ENCODE data around the gene ST6GALNAC3. TPM values are rescaled to one million over a fixed set of nuclear protein-coding genes. Genes with fewer than 3 reads are reported as not detected.
"Not testable (repeated sequence)": the region's sequence is repeated elsewhere in the genome, so short reads cannot be mapped to it uniquely, and the experiment has no call there.

ST6GALNAC3 gene
- polyA plus RNA-seq, 1 experiment, result 0.05 TPM

DNA sequence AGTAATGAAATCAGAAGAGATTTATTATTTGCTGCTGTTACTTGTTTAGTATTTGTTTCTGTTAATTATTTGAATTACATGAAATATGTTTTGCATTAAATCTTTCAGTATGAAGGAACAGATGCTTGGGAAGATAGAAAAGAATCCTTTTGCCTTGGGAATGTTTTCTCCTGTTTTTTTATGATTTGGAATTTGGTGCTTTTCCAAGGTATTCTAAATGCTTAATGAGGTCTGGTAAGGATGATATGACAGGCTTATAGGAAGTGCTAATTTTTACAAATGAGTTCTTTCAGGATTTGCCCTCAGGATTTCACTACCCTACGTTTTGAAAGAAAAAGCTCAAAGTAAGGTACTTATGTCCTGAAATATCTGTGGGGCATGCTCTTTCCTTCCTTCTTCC lies 25.6 kb upstream of the ST6GALNAC3 start:
- TF ChIP-seq, protein P1, sequence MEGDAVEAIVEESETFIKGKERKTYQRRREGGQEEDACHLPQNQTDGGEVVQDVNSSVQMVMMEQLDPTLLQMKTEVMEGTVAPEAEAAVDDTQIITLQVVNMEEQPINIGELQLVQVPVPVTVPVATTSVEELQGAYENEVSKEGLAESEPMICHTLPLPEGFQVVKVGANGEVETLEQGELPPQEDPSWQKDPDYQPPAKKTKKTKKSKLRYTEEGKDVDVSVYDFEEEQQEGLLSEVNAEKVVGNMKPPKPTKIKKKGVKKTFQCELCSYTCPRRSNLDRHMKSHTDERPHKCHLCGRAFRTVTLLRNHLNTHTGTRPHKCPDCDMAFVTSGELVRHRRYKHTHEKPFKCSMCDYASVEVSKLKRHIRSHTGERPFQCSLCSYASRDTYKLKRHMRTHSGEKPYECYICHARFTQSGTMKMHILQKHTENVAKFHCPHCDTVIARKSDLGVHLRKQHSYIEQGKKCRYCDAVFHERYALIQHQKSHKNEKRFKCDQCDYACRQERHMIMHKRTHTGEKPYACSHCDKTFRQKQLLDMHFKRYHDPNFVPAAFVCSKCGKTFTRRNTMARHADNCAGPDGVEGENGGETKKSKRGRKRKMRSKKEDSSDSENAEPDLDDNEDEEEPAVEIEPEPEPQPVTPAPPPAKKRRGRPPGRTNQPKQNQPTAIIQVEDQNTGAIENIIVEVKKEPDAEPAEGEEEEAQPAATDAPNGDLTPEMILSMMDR (IDR thresholded peaks at IDR 0.05; ENCODE audit: insufficient read depth, low read depth, low read length), result no peak
- no peaks in the 10 kb centered on the region; the same call in 1 of the 2 replicates for H3K27me3 ChIP-seq (ENCODE audit: control insufficient read depth, insufficient read depth, low read length)
- no peaks in the 10 kb centered on the region for H3K36me3 ChIP-seq (ENCODE audit: control insufficient read depth, insufficient read depth, low read length)
- no peak overlapping the region for H3K4me3 ChIP-seq (ENCODE audit: low read depth, low read length)
- DNase-seq (ENCODE audit: low read depth), result no peak
- ChIA-PET POLR2A (no interaction called here), CTCF (no interaction called here)

DNA sequence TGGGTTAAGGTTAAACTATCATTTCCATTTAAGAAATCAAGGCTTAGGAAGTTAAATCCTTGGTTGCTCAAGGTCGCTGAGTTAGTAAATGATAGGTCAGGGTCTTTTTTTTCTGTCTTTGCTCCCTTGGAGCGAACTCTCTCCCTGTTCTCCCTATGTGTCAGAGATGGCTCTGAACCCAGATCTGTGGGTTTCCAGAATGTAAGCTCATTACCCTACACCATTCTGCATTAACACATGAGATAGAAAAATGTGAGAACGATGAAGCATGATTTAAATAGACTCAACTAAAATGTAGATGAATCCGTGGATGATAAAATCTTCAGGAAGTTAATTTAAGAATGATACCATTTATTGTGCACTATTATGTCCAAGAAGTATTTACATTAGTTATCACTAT lies 25.0 kb upstream of the ST6GALNAC3 start:
- no peak for DNase-seq (ENCODE audit: low read depth)
- POLR2A ChIA-PET, result no interaction called here
- TF ChIP-seq, protein P1 (IDR thresholded peaks at IDR 0.05; ENCODE audit: insufficient read depth, low read depth, low read length), result no peak
- H3K36me3 ChIP-seq (ENCODE audit: control insufficient read depth, insufficient read depth, low read length), result no peaks in the 10 kb centered on the region
- CTCF ChIA-PET, result no interaction called here
- H3K27me3 ChIP-seq (ENCODE audit: control insufficient read depth, insufficient read depth, low read length), result no peaks in the 10 kb centered on the region; the same call in 1 of the 2 replicates
- H3K4me3 ChIP-seq (ENCODE audit: low read depth, low read length), result no peak overlapping the region

DNA sequence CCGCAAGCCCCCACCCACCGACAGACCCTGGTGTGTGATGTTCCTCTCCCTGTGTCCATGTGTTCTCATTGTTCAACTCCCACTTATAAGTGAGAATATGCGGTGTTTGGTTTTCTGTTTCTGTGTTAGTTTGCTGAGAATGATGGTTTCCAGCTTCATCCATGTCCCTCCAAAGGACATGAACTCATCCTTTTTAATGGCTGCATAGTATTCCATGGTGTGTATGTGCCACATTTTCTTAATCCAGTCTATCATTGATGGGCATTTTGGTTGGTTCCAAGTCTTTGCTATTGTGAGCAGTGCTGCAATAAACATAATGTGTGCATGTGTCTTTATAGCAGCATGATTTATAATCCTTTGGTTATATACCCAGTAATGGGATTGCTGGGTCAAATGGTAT lies 24.5 kb upstream of the ST6GALNAC3 start:
- POLR2A ChIA-PET; H3K27me3 ChIP-seq (ENCODE audit: control insufficient read depth, insufficient read depth, low read length); H3K36me3 ChIP-seq (ENCODE audit: control insufficient read depth, insufficient read depth, low read length); DNase-seq (ENCODE audit: low read depth); CTCF ChIA-PET; H3K4me3 ChIP-seq (ENCODE audit: low read depth, low read length): not testable (repeated sequence)

DNA sequence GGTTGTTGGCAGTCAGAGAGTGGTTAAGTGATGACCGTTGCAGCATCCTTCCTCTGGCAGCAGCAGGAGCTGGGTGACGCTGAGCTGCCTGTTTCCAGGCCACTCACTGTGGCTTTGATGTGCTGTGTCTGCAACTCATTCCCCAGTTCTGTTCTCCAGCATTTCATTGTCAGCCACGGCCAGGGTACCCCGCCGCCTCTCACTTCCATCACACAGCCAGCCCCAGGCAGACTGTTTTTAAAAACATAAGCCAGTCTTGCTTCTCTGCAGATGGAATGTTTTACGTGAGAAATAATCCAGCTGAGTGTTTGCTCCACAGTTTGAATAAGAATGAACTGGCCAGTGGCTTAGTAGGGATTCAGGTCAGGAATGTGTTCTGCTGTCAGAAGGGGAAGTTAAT lies 21.5 kb upstream of the ST6GALNAC3 start:
- DNase-seq (ENCODE audit: low read depth), result no peak
- H3K4me3 ChIP-seq (ENCODE audit: low read depth, low read length), result no peak overlapping the region
- TF ChIP-seq, protein P1 (IDR thresholded peaks at IDR 0.05; ENCODE audit: insufficient read depth, low read depth, low read length), result no peak
- ChIA-PET POLR2A (no interaction called here), CTCF (no interaction called here)
- no peaks in the 10 kb centered on the region; the same call in 1 of the 2 replicates for H3K27me3 ChIP-seq (ENCODE audit: control insufficient read depth, insufficient read depth, low read length)
- H3K36me3 ChIP-seq (ENCODE audit: control insufficient read depth, insufficient read depth, low read length), result no peaks in the 10 kb centered on the region

DNA sequence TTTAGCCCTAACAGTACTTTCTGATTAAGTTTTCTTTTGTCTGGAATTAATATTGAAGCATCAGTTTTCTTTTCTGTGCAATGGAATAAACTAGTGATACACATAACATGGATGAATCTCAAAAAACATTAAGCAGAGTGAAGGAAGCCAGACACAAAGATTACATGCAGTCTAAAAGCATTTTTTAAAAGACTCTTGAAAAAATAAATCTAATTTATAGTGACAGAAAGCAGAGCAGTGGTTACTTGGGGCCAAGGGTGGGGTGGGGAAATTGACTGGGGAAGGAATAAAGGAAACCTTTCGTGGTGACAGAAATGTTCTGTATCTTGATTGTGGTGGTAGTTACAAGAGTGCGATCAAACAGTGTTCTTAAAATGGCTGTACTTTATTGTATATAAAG lies 20.2 kb upstream of the ST6GALNAC3 start:
- CTCF ChIA-PET, result no interaction called here
- no peak for DNase-seq (ENCODE audit: low read depth)
- H3K36me3 ChIP-seq (ENCODE audit: control insufficient read depth, insufficient read depth, low read length), result no peaks in the 10 kb centered on the region
- H3K27me3 ChIP-seq (ENCODE audit: control insufficient read depth, insufficient read depth, low read length), result no peaks in the 10 kb centered on the region; the same call in 1 of the 2 replicates
- H3K4me3 ChIP-seq (ENCODE audit: low read depth, low read length), result no peak overlapping the region
- POLR2A ChIA-PET, result no interaction called here
- TF ChIP-seq, protein P1 (IDR thresholded peaks at IDR 0.05; ENCODE audit: insufficient read depth, low read depth, low read length), result no peak

DNA sequence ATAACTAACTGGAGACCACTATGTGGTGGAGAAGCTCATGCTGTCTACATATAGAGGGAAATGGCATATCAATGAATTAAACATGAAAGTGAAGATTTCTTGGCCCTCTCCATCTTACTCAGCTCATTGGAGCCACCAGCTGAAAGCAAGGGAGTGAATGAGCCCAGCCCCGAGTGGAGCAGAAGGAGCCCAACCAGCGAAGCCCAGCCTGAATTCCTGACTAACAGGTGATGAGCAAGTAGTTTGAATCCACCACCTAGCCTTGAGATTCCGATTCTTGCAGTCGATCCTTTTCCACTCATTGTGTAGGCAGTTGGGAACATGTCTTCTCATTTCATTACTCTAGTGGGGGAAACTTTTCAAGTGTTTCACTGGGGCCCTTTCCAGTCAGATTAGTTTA lies 18.6 kb upstream of the ST6GALNAC3 start:
- TF ChIP-seq, protein P1 (IDR thresholded peaks at IDR 0.05; ENCODE audit: insufficient read depth, low read depth, low read length), result no peak
- Histone ChIP-seq H3K27me3 (ENCODE audit: control insufficient read depth, insufficient read depth, low read length) (no peaks in the 10 kb centered on the region; the same call in 1 of the 2 replicates), H3K4me3 (ENCODE audit: low read depth, low read length) (no peak overlapping the region), H3K36me3 (ENCODE audit: control insufficient read depth, insufficient read depth, low read length) (no peaks in the 10 kb centered on the region)
- CTCF ChIA-PET, result interaction anchor here (1.2 kb wide), 1 partner anchor 12 kb away, joined by 3 read pairs; no protein-coding TSS in a partner anchor
- DNase-seq (ENCODE audit: low read depth), result no peak
- POLR2A ChIA-PET, result no interaction called here
